GM12878 (cell line): ENCODE measurements around the gene GABBR2. TPM values are rescaled to one million over a fixed set of nuclear protein-coding genes. Genes with fewer than 3 reads are reported as not detected.

Source experiments
- ATAC-seq: fragments of 200-7000 bp; cut with Tn5 transposase; 3 replicates; pipeline ENCODE4 v1.9.1; 2020; ENCODE audit warnings: mild to moderate bottlenecking, moderate library complexity
- BruUV-seq: library from RNA; stranded (reverse); fragments of 400-500 nt; replicated peaks from 2 replicates; lab custom pipeline; 2021; lab: Mats Ljungman, UMichigan
- CTCF ChIA-PET: fragments of 300-600 bp; sonication (Branson Sonifier 250); formaldehyde crosslinking; extraction: SDS; loops from one replicate; lab custom pipeline; 2021; ENCODE audit warnings: inconsistent platforms; lab: Yijun Ruan, JAX
- POLR2A ChIA-PET: fragments of 350-600 bp; formaldehyde crosslinking; extraction: SDS; loops from one replicate; lab custom pipeline; 2021; ENCODE audit warnings: inconsistent platforms; lab: Charles Lee
- RAD21 ChIA-PET: fragments of 300-600 bp; sonication (Branson Sonifier 250); formaldehyde crosslinking; loops from one replicate; lab custom pipeline; 2023; ENCODE audit warnings: antibody characterized with exemption; ENCODE audit not compliant: unreplicated experiment; lab: Charles Lee
- SMC1A ChIA-PET: fragments of 300-600 bp; sonication (Branson Sonifier 250); formaldehyde crosslinking; loops from one replicate; lab custom pipeline; 2023; ENCODE audit not compliant: unreplicated experiment, uncharacterized antibody; lab: Charles Lee
- DNase-seq: peaks from one replicate; pipeline ENCODE4 v3.0.0-alpha.2; 2011; ENCODE audit warnings: low read depth, low spot score
- FAIRE-seq: peaks from 3 replicates; lab custom pipeline; 2011; peaks lifted over from hg19 to GRCh38; lab: Jason Lieb, UNC
- H2AFZ ChIP-seq: 2 replicates; pipeline ENCODE4 v1.6.0; 2011; ENCODE audit warnings: low read depth, low read length, control low read depth; ENCODE audit not compliant: control insufficient read depth
- H3K27ac ChIP-seq: 2 replicates; pipeline ENCODE4 v1.5.1; 2011; ENCODE audit warnings: control low read depth; ENCODE audit not compliant: control insufficient read depth, insufficient read depth
- H3K27me3 ChIP-seq, 2 experiments: replicated peaks in 1 of 2; 2 replicates each; pipeline versions ENCODE4 v1.6.0 to v1.6.1; 2011; ENCODE audit warnings: low read length in 1 of 2; ENCODE audit not compliant: control insufficient read depth in 2 of 2, insufficient read depth in 2 of 2
- H3K36me3 ChIP-seq, 2 experiments: 2 replicates each; pipeline ENCODE4 v1.5.1; 2011; ENCODE audit warnings: low read length in 1 of 2; ENCODE audit not compliant: control insufficient read depth in 2 of 2, insufficient read depth in 2 of 2
- H3K4me1 ChIP-seq: 2 replicates; pipeline ENCODE4 v1.6.1; 2011; ENCODE audit warnings: mild to moderate bottlenecking, low read length, moderate library complexity, mixed read lengths; ENCODE audit not compliant: control insufficient read depth, insufficient read depth
- H3K4me2 ChIP-seq: 2 replicates; pipeline ENCODE4 v1.6.0; 2011; ENCODE audit warnings: control low read depth; ENCODE audit not compliant: control insufficient read depth, insufficient read depth
- H3K4me3 ChIP-seq: fragments of 200-600 bp; sonication (generic); 2 replicates; pipeline ENCODE4 v1.5.1; 2016
- H3K79me2 ChIP-seq: 2 replicates; pipeline ENCODE4 v1.6.0; 2011; ENCODE audit warnings: low read length; ENCODE audit not compliant: control insufficient read depth, insufficient read depth
- H3K9ac ChIP-seq: 2 replicates; pipeline ENCODE4 v1.8.0; 2011; ENCODE audit warnings: low read length, control low read depth, mixed read lengths; ENCODE audit not compliant: control insufficient read depth, insufficient read depth
- H3K9me3 ChIP-seq: replicated peaks from 3 replicates; pipeline ENCODE4 v1.5.1; 2011; ENCODE audit warnings: mild to moderate bottlenecking, low read length; ENCODE audit not compliant: control insufficient read depth, insufficient read depth
- H4K20me1 ChIP-seq: 2 replicates; pipeline ENCODE4 v1.6.0; 2011; ENCODE audit not compliant: control insufficient read depth, insufficient read depth
- ASH2L ChIP-seq: fragments of 300-600, 200-600 bp; sonication (generic); IDR thresholded peaks from 2 replicates; pipeline ENCODE4 v1.6.1; 2017; ENCODE audit warnings: low read depth, mild to moderate bottlenecking, borderline replicate concordance
- ATF2 ChIP-seq: IDR thresholded peaks from 2 replicates; pipeline ENCODE4 v1.6.1; 2012; ENCODE audit warnings: low read length, inconsistent platforms
- ATF3 ChIP-seq: IDR thresholded peaks from 2 replicates; pipeline ENCODE4 v1.6.1; 2011; ENCODE audit warnings: low read depth, mild to moderate bottlenecking, low read length, moderate library complexity, borderline replicate concordance; ENCODE audit errors: extremely low read depth
- BCLAF1 ChIP-seq: fragments of 450-650 bp; IDR thresholded peaks from 2 replicates; pipeline ENCODE4 v1.6.1; 2017; ENCODE audit warnings: antibody characterized with exemption, mild to moderate bottlenecking, moderate library complexity
- CHD4 ChIP-seq: fragments of 200-600 bp; sonication (generic); IDR thresholded peaks from 2 replicates; pipeline ENCODE4 v1.6.1; 2016; ENCODE audit warnings: mild to moderate bottlenecking
- EED ChIP-seq: sonication (generic); IDR thresholded peaks from 2 replicates; pipeline ENCODE4 v1.6.1; 2016; ENCODE audit warnings: antibody characterized with exemption, low read depth
- ELK1 ChIP-seq: IDR thresholded peaks from 2 replicates; pipeline ENCODE4 v1.6.1; 2012; ENCODE audit warnings: low read depth, low read length, improper control_type of control experiment
- FOXK2 ChIP-seq: fragments of 450-650 bp; IDR thresholded peaks from 2 replicates; pipeline ENCODE4 v1.6.1; 2017; ENCODE audit warnings: mild to moderate bottlenecking, moderate library complexity
- JUND ChIP-seq: IDR thresholded peaks from 2 replicates; pipeline ENCODE4 v1.6.1; 2012; ENCODE audit warnings: low read depth, mild to moderate bottlenecking, low read length, improper control_type of control experiment, moderate library complexity
- KDM1A ChIP-seq: fragments of 200-600 bp; sonication (generic); IDR thresholded peaks from 2 replicates; pipeline ENCODE4 v1.6.1; 2016; ENCODE audit warnings: borderline replicate concordance
- NFIC ChIP-seq: IDR thresholded peaks from 2 replicates; pipeline ENCODE4 v1.6.1; 2012; ENCODE audit warnings: low read depth, mild to moderate bottlenecking, inconsistent platforms, low read length, moderate library complexity
- RFX5 ChIP-seq: IDR thresholded peaks from 2 replicates; pipeline ENCODE4 v1.6.1; 2011; ENCODE audit warnings: low read depth, low read length, improper control_type of control experiment
- SMC3 ChIP-seq: IDR thresholded peaks from 2 replicates; pipeline ENCODE4 v1.6.1; 2011; ENCODE audit warnings: low read length, improper control_type of control experiment, borderline replicate concordance
- ZBTB33 ChIP-seq: fragments of 450-650 bp; IDR thresholded peaks from 2 replicates; pipeline ENCODE4 v1.6.1; 2017; ENCODE audit warnings: mild to moderate bottlenecking
- ZNF274 ChIP-seq: IDR thresholded peaks from one replicate; pipeline ENCODE4 v1.8.0; 2011; ENCODE audit not compliant: insufficient read length, insufficient read depth
- ZNF622 ChIP-seq: fragments of 450-650 bp; IDR thresholded peaks from 2 replicates; pipeline ENCODE4 v1.6.1; 2017; ENCODE audit warnings: mild to moderate bottlenecking, inconsistent platforms
- WGBS: methylation state at CpG from one replicate; pipeline ENCODE4 v1.1.6; 2016; ENCODE audit warnings: low lambda C conversion rate; ENCODE audit not compliant: insufficient replicate concordance, insufficient coverage; ENCODE audit errors: missing lambda C conversion rate; 5-methylcytosine and 5-hydroxymethylcytosine counted together
- in situ Hi-C: fragments of 300-500 bp; cut with MboI; formaldehyde crosslinking; loops from 9 replicates; pipeline ENCODE4 v1.14.3; 2018; ENCODE audit warnings: mixed read lengths
- intact Hi-C: fragments of 100-400 bp; cut with micrococcal nuclease; formaldehyde crosslinking; loops from one replicate; pipeline ENCODE4 v1.14.2; 2022; ENCODE audit not compliant: unreplicated experiment
- polyA plus RNA-seq, 11 experiments: library from polyadenylated mRNA; depleted of rRNA in 4 of 11; unstranded in 6 of 11; stranded (reverse) in 5 of 11; fragments of >200 nt; fragmentation: Nextera tagmentation in 4 of 11; fragmentation: Illumina TruSeq in 1 of 11; extraction: Ambion mirVana in 4 of 11; extraction: Trizol in 1 of 11; gene quantifications; 1 replicate in 1 of 11; 2 replicates in 10 of 11; pipeline versions ENCODE4 v1.2.1 to v1.2.3, GENCODE V29; 2011 to 2016; ENCODE audit warnings: inconsistent platforms in 2 of 11, missing spikeins in 2 of 11, low read depth in 1 of 11
- total RNA-seq, 4 experiments: library from RNA; depleted of rRNA in 3 of 4; stranded (reverse); fragments of >200 nt in 3 of 4; fragmentation: Illumina TruSeq in 1 of 4; extraction: Trizol in 1 of 4; gene quantifications; 2 replicates each; pipeline versions ENCODE4 v1.2.1 to v1.2.3, GENCODE V29; 2013 to 2021

The GABBR2 gene
- total and polyA plus RNA-seq, 10 of the 15 experiments (the other 5 are each of a cell fraction or from before 2014, with no cell fraction given): 0.02 to 2.2 (median 0.06) TPM; not detected in 2

- DNase-seq (no peak), ATAC-seq (no peak), FAIRE-seq (no peak)
- Histone ChIP-seq H3K9me3 (no peaks in the 10 kb centered on the region), H3K27ac (no peak overlapping the region), H3K36me3 (no peaks in the 10 kb centered on the region), H3K4me2 (no peak overlapping the region), H2AFZ (no peak overlapping the region), H3K9ac (no peak overlapping the region), H4K20me1 (no peaks in the 10 kb centered on the region), H3K4me3 (no peak overlapping the region), H3K79me2 (no peaks in the 10 kb centered on the region), H3K27me3 (no peaks in the 10 kb centered on the region; a peak in 2 of 4 replicates), H3K4me1 (no peaks in the 10 kb centered on the region)
- RAD21 ChIA-PET: no interaction called here
- BruUV-seq: no TSS peak
- POLR2A ChIA-PET: no interaction called here
- intact Hi-C loops (no loop called here), in situ Hi-C loops (no loop called here)
- SMC1A ChIA-PET: no interaction called here
- WGBS: 35% methylated on average over 4 of the region's 4 CpGs
- CTCF ChIA-PET: no interaction called here
- TF ChIP-seq ZNF274 (no peak), RFX5 (no peak), JUND (no peak), CHD4 (no peak), ATF2 (no peak), ASH2L (no peak), ZNF622 (no peak), SMC3 (no peak), BCLAF1 (no peak), ELK1 (no peak), NFIC (no peak), EED (no peak), ATF3 (no peak), ZBTB33 (no peak), FOXK2 (no peak), KDM1A (no peak)
These were observed 193.1 kb downstream of the GABBR2 start for GRCh38 chr9:98515506-98516204.
